Gastrocnemius medialis (tissue), 4 donors: ENCODE measurements around the gene DPP9.

Experiments
- CTCF ChIP-seq, 5 experiments: fragments of 450-650 bp in 3 of 5; fragments of 200-600 bp in 2 of 5; sonication (generic) in 2 of 5; IDR thresholded peaks in 4 of 5; conservative IDR thresholded peaks in 1 of 5; 1 replicate in 4 of 5; 2 replicates in 1 of 5; pipeline ENCODE4 v1.5.1; 2016 to 2019; ENCODE audit warnings: antibody characterized with exemption in 5 of 5, mild to moderate bottlenecking in 3 of 5, moderate library complexity in 3 of 5
- POLR2A ChIP-seq, 2 donors: fragments of 450-650 bp; IDR thresholded peaks; one replicate each; pipeline ENCODE4 v1.6.1; 2017; ENCODE audit warnings: antibody characterized with exemption in 2 of 2, mild to moderate bottlenecking in 2 of 2, moderate library complexity in 2 of 2

- TF ChIP-seq CTCF (IDR thresholded peaks at IDR 0.05 in 4 of 5, conservative IDR thresholded peaks at IDR 0.05 in 1 of 5) (no peak), POLR2A (IDR thresholded peaks at IDR 0.05) (no peak)
Observed at GRCh38 chr19:4688587-4688986, 35.1 kb downstream of the DPP9 start.
